NCI-H510A (cell line): ENCODE measurements around the gene PTAR1.

ENCODE experiments used
- DNase-seq: peaks from one replicate; lab custom pipeline; 2025; lab: John Stamatoyannopoulos, UW

PTAR1 gene

DNA sequence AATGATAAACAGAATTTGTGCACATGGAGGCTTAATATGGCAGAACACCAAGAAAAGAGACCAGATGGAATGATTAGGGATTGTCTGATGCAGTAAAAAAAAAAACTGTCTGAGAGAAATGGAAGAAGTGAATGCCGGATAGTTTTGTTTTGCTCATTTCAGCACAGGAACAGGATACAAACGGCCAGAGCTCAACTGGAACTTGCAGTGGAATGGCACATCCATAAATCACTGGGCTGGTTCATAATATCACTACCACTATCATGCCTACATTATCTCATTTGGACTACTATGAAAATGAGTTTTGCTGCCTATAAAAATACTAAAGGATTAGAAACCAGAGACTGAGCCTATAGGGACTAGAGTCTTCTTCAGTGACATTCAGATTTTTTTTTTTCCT lies 9.7 kb downstream of the PTAR1 start:
- DNase-seq = no peak

GRCh38 chr9:69748304-69748703 lies 11.5 kb downstream of the PTAR1 start:
- no peak for DNase-seq

GRCh38 chr9:69746859-69747560 lies 12.8 kb downstream of the PTAR1 start:
- no peak for DNase-seq

GRCh38 chr9:69745716-69746437 lies 13.9 kb downstream of the PTAR1 start:
- DNase-seq = no peak

DNA sequence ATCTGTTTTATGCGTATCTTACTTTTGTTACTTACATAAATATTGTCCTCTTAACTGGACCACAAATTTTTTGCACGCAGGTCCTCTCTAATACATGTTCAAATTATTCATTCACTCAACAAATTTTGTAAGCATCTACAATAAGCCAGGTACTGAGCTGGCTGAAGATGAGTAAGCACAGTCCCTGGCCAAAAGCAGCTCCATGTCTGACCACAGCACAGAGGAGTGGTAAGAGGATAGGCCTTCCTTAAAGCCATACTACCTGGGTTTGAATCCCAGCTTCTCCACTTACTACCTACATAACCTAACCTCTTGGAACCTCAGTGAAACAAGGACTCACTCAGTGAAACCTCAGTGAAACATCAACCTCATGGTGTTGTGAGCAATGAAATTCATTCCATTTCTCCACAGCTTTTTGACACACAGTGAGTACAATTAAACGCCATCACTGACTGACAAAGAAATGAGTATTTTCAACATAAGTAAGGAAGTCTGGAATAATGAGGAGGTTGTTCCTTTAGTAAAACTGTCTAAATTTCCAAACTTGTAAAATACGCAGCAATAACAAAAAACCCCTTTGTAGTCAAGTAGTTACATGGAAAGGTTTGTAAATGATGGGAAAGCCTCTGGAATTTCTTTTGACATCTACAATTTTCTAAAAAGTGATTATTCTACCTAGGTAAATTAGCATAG lies 15.0 kb downstream of the PTAR1 start:
- DNase-seq = no peak

DNA sequence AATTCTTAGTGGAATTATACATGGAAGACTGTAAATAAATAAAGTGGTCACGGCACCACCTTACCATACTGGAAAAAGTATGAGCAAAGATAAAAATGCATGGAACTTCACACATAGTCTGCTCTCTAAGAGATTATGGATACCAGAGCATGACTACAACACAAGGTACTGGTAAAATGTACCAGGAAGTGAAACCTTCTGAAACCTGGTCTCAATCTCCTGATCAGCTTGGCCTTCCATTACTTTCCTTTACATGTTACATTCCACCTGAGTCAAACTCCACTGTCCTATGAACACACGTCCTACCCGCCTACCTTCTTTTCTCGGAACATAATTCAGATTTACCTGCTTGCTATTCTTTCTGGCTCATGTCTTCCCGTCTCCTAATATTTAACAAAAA lies 15.9 kb downstream of the PTAR1 start:
- DNase-seq = no peak

- DNase-seq = no peak
These were observed 18.8 kb downstream of the PTAR1 start for GRCh38 chr9:69740872-69741505.

- DNase-seq = no peak
These were observed 28.5 kb downstream of the PTAR1 start for GRCh38 chr9:69731348-69731747.

DNA sequence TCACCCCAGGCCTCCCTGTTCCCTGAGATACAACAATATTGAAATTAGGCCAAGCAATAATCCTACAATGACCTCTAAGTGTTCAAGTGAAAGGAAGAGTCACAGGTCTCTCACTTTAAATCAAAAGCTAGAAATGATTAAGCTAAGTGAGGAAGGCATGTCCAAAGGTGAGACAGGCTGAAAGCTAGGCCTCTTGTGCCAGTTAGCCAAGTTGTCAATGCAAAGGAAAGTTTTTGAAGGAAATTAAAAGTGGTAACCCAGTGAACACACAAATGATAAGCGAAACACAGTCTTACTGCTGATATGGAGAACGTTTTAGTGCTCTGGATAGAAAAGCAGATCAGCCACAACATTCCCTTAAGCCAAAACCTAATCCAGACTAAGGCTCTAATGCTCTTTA lies 39.8 kb downstream of the PTAR1 start:
- DNase-seq = no peak

- no peak for DNase-seq
These were observed 40.4 kb downstream of the PTAR1 start for GRCh38 chr9:69719367-69719766.

DNA sequence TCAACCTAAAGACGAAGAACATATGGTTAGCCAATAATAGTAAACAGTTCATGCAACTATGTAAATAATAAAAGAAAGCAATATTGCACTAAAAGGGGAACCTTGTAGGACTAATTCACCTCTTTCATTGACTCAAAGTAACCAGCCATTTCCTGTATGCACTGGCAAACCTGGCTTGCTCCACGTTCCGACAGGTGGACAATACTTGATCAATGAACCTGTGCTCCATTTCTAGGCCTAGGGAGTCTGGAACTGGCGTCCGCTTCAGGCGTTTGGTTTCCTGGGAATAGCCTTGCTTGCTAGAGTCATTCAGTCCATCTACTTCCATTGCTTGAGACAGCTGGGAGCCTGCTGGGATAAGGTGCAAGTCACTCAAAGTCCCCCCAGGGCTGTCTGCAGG lies 41.6 kb downstream of the PTAR1 start:
- DNase-seq = no peak

DNA sequence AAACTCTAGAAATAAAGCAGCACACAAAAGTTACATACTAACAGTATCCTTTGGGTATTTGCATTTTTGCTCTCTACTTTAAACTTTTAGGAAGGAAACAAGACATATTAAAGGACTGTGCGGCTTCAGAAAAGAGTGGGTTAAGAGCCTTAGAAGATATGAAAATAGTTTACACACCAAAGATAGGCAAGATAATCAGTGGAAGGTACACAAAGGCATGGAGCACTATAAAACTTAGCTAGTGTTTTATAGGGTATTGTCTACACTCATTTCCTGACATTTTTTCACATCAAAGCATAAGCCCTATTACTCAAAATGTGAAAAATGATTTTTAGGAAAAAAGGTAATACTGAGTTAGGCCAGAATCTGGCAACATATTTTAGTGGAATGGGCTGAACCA lies 44.0 kb downstream of the PTAR1 start:
- no peak for DNase-seq

GRCh38 chr9:69715096-69715495 lies 44.7 kb downstream of the PTAR1 start:
- DNase-seq = no peak

- DNase-seq = no peak
These were observed 62.3 kb downstream of the PTAR1 start for GRCh38 chr9:69697475-69697874.

DNA sequence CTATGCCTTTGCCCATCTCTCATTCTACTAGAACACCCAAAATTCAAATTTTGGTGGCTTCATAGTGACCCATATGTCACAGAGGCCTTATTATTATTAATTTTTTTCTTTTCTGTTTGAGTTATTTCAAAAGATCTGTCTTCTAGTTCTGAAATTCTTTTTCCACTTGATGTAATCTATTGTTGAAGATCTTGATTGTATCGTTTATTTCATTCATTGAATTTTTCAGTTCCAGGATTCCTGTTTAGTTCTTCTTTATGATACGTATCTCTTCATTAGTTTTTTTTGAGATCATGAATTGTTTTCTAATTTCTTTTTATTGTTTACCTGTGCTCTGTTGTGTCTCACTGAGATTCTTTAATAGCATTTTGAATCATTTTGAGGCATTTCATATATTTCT lies 63.0 kb downstream of the PTAR1 start:
- no peak for DNase-seq

- DNase-seq = no peak
These were observed 69.7 kb downstream of the PTAR1 start for GRCh38 chr9:69689991-69690538.

DNA sequence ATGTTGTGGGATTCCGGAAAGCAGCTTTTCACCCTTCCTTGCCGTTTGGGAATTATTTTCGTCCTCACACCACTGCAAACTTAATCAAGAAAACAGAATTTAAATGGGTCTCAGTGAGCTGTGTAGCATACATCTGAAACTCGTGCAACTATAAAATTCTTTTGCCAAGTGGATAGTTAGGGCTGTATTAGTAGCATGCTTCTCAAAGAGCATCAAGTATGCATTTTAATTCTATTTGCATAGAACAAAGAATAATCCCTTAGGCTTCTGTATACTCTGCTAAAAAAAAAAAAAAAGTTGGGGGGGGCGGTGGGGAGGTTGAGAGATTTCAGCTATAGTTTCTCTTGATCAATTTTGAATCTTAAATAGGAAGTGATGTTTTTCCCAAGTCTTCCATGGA lies 75.9 kb downstream of the PTAR1 start:
- DNase-seq = no peak

DNA sequence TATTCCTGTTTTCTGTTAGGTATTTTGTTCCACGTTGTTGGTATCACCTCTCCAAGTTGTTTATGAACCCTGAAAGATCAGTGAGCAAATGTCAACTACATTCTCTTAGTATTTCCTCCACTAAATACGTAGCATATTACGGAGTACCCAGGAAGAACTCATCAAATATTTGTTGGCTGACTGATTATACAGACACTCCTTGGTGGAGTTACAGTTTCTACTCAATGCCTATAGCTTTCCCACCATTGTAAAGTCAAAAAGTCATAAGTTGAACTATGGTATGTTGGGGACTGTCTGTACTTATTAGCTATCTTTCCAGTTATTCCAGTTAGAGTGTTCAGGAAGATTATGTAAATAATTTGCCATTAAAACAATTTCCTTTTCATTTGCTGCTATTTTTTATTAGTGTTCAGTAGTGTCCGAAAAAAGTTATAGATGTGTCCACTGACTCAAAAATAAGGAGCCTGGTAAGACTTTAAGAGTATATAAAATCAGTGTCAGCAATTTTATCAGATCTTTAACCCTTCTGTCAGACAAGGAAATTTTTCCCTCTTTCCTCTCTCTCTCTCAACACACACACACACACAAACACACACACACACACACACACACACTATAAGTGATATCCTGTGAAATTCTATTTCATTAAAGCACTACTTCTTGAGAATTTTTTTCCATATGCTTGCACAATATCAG lies 80.8 kb downstream of the PTAR1 start:
- no peak for DNase-seq

GRCh38 chr9:69677931-69678330 lies 81.9 kb downstream of the PTAR1 start:
- no peak for DNase-seq

- no peak for DNase-seq
These were observed 84.2 kb downstream of the PTAR1 start for GRCh38 chr9:69675563-69675962.

- DNase-seq = peak; percentile 24
These were observed 84.9 kb downstream of the PTAR1 start for GRCh38 chr9:69674716-69675438.
